ENCODE results near the gene PLB1. TPM values are rescaled to one million over a fixed set of nuclear protein-coding genes. Genes with fewer than 3 reads are reported as not detected.
"Not testable (repeated sequence)": the region's sequence is repeated elsewhere in the genome, so short reads cannot be mapped to it uniquely, and the experiment has no call there.

Gene PLB1
- total RNA-seq, 2 experiments from 2014 or later, result not detected

DNA sequence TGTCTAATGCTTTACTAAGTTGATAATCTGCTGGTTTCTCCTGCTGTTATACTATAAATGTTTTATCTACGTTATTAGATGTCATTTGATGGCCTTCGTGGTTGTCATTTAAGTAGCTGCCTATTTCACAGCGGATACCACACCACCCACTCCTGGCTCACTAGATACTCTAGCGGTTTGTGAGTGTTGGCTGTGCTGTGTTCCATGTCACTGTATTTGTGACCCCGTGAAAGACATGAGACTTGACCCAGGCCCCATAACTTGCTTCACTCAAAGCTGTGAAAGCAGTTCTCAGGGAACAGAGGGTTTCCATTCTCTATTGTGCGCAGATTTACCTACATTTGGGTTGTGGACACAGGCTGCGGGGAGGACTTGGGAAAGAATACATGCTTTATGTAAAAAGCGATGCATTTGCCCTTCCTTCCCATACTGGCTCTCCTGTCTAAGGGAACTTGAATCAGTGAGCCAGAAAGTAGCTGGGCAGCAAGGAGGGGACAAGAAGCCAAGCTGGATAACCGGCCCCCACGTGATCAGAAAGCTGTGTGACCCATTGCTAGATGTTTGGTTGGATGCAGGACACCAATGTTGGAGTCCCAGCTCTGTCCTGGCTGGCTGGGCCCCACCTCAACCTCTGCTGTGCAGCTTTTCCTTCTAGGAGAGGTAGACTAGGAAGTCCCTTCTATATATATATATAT lies 52.2 kb downstream of the PLB1 start:
- intact Hi-C loops (cut with micrococcal nuclease; ENCODE audit: unreplicated experiment), result no loop called here
- no TSS peak for BruUV-seq (replicated peaks)
- Histone ChIP-seq H3K9me3 (ENCODE audit: low read length) (no peaks in the 10 kb centered on the region), H3K79me2 (ENCODE audit: insufficient read depth, low read depth, low read length) (no peaks in the 10 kb centered on the region), H4K20me1 (ENCODE audit: insufficient read depth, low read length) (no peaks in the 10 kb centered on the region), H3K36me3 (ENCODE audit: insufficient read depth, low read length) (no peaks in the 10 kb centered on the region), H3K4me3 (ENCODE audit: low read depth, low read length, poor library complexity, severe bottlenecking) (no peak overlapping the region), H3K9me2 (ENCODE audit: insufficient read depth, low read length) (no peaks in the 10 kb centered on the region), H3K27ac (ENCODE audit: low read depth, low read length, poor library complexity, severe bottlenecking) (no peak overlapping the region), H3K4me1 (ENCODE audit: insufficient read depth, low read length, poor library complexity, severe bottlenecking) (no peaks in the 10 kb centered on the region), H3K4me2 (ENCODE audit: low read length) (no peak overlapping the region), H2AFZ (ENCODE audit: low read length) (no peak overlapping the region)
- no peak for TF ChIP-seq EZH2phosphoT487 (IDR thresholded peaks at IDR 0.05; ENCODE audit: borderline replicate concordance, low read depth, low read length)
- TF ChIP-seq, protein P1, sequence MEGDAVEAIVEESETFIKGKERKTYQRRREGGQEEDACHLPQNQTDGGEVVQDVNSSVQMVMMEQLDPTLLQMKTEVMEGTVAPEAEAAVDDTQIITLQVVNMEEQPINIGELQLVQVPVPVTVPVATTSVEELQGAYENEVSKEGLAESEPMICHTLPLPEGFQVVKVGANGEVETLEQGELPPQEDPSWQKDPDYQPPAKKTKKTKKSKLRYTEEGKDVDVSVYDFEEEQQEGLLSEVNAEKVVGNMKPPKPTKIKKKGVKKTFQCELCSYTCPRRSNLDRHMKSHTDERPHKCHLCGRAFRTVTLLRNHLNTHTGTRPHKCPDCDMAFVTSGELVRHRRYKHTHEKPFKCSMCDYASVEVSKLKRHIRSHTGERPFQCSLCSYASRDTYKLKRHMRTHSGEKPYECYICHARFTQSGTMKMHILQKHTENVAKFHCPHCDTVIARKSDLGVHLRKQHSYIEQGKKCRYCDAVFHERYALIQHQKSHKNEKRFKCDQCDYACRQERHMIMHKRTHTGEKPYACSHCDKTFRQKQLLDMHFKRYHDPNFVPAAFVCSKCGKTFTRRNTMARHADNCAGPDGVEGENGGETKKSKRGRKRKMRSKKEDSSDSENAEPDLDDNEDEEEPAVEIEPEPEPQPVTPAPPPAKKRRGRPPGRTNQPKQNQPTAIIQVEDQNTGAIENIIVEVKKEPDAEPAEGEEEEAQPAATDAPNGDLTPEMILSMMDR (conservative IDR thresholded peaks at IDR 0.05; ENCODE audit: low read length), result no peak
- DNase-seq (ENCODE audit: low spot score), result no peak
- POLR2A ChIA-PET, result no interaction called here
- CTCF ChIA-PET (ENCODE audit: unreplicated experiment), result no interaction called here

DNA sequence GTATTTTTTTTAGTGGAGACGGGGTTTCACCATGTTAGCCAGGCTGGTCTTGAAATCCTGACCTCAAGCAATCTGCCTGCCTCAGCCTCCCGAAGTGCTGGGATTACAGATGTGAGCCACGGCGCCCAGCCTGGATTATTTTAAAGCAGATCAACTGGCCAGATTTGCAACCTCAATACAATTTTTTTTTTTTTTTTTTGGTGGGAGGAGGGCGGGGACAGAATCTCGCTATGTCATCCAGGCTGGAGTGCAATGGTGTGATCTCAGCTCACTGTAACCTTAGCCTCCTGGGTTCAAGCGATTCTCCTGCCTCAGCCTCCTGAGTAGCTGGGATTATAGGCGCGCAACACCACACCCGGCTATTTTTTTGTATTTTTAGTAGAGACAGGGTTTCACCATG lies 54.5 kb downstream of the PLB1 start:
- BruUV-seq (replicated peaks); POLR2A ChIA-PET; H3K4me1 ChIP-seq (ENCODE audit: insufficient read depth, low read length, poor library complexity, severe bottlenecking); H3K9me3 ChIP-seq (ENCODE audit: low read length); H3K4me2 ChIP-seq (ENCODE audit: low read length); H2AFZ ChIP-seq (ENCODE audit: low read length); H3K9me2 ChIP-seq (ENCODE audit: insufficient read depth, low read length); DNase-seq (ENCODE audit: low spot score); CTCF ChIA-PET (ENCODE audit: unreplicated experiment); H3K27ac ChIP-seq (ENCODE audit: low read depth, low read length, poor library complexity, severe bottlenecking); H3K36me3 ChIP-seq (ENCODE audit: insufficient read depth, low read length); intact Hi-C loops (cut with micrococcal nuclease; ENCODE audit: unreplicated experiment); H4K20me1 ChIP-seq (ENCODE audit: insufficient read depth, low read length); H3K79me2 ChIP-seq (ENCODE audit: insufficient read depth, low read depth, low read length); H3K4me3 ChIP-seq (ENCODE audit: low read depth, low read length, poor library complexity, severe bottlenecking): not testable (repeated sequence)

DNA sequence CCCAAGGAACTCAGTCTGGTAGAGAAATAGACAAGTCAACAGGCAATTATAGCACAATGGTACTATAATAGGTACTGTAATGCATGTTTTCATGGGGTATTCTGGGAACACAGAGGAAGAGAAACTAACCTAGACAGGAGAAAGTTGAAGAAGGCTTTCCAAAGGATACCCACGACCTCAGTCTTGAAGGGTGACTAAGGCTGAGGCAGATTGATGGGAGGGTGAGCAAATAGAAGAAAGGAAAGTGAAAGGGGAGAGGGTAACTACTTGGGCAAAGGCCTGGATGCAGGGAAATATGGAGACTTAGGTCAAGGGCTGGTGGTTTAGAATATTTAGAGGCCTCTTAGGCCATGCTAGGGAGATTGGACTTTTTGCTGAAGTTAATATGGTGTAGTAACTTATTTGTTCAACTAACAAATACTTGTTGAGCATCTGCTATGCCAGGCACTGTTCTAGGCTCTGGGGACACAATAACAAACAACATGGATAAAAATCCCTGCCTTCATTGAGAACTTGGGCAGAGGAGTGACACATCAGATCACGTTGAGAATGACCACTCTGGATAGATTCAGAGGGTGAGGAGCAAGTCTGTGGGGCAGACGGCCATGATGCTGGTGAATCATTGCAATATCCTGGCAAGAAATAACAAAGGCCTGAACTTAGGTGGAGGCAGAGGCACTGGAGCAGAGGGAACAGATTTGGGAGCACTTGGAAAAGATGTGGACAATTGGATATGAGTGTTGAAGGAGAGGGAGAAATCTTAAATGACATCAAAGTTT lies 56.4 kb downstream of the PLB1 start:
- H3K27ac ChIP-seq (ENCODE audit: low read depth, low read length, poor library complexity, severe bottlenecking), result no peak overlapping the region
- CTCF ChIA-PET (ENCODE audit: unreplicated experiment), result no interaction called here
- no peaks in the 10 kb centered on the region for H3K9me2 ChIP-seq (ENCODE audit: insufficient read depth, low read length)
- POLR2A ChIA-PET, result no interaction called here
- H3K4me2 ChIP-seq (ENCODE audit: low read length), result no peak overlapping the region
- no peak overlapping the region for H3K4me3 ChIP-seq (ENCODE audit: low read depth, low read length, poor library complexity, severe bottlenecking)
- no TSS peak for BruUV-seq (replicated peaks)
- TF ChIP-seq EZH2phosphoT487 (IDR thresholded peaks at IDR 0.05; ENCODE audit: borderline replicate concordance, low read depth, low read length), result no peak
- TF ChIP-seq, protein P1 (conservative IDR thresholded peaks at IDR 0.05; ENCODE audit: low read length), result no peak
- H2AFZ ChIP-seq (ENCODE audit: low read length), result no peak overlapping the region
- H3K9me3 ChIP-seq (ENCODE audit: low read length), result no peaks in the 10 kb centered on the region
- DNase-seq (ENCODE audit: low spot score), result no peak
- H3K4me1 ChIP-seq (ENCODE audit: insufficient read depth, low read length, poor library complexity, severe bottlenecking), result no peaks in the 10 kb centered on the region
- no peaks in the 10 kb centered on the region for H3K79me2 ChIP-seq (ENCODE audit: insufficient read depth, low read depth, low read length)
- H3K36me3 ChIP-seq (ENCODE audit: insufficient read depth, low read length), result no peaks in the 10 kb centered on the region
- intact Hi-C loops (cut with micrococcal nuclease; ENCODE audit: unreplicated experiment), result no loop called here
- no peaks in the 10 kb centered on the region for H4K20me1 ChIP-seq (ENCODE audit: insufficient read depth, low read length)
